Stimulated activated CD4-positive, alpha-beta T cell treated with anti-CD3 and anti-CD28 coated beads, TNF-alpha, amount 100 ng/mL, for 1 hour (primary cell): ENCODE results near the gene CEACAM18.

Source experiments
- DNase-seq, 3 donors: peaks; one replicate each; pipeline ENCODE4 v3.0.0-alpha.2; 2020; ENCODE audit warnings: low read depth in 3 of 3, low spot score in 1 of 3

The CEACAM18 gene

DNA sequence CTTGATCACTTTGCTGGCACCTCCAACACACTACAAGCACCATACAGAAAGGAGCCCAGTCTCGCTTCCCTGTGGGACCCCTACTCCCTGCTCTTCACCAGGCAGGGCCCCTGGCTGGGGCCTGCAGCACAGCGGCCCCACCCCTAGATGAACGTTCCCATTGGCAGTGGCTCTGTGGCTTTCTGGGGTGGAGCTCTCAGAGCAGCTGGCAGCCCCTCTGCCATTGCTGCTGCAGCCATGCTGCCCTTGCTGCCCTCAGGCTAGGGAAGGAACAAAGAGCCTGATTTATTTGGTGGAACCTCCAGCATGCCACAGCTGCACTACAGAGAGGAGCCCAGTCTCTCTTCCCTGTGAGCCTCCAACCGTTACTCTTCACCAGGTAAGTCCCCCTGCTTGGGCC, 47.3 kb downstream of the CEACAM18 start:
- no peak for DNase-seq

DNA sequence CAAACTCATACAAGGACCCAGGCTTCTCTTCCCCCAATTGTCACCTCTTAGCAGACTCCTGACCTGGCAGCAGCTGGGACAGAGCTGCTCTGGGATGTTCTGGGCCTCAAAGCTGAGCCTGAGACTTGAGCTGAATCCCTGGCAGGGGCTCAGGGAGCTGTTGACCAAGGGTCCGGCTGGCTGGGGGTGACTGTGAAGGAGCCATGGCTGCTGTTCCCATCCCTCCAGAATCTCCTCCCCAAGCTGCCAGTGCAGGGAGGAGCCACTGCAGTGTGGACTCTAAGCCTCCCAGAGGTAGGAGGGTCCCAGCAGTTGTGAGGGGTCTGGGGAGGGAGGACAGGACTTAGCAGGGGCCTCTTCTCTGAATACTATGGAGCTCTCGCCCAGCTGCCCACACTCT, 51.0 kb downstream of the CEACAM18 start:
- no peak for DNase-seq

DNA sequence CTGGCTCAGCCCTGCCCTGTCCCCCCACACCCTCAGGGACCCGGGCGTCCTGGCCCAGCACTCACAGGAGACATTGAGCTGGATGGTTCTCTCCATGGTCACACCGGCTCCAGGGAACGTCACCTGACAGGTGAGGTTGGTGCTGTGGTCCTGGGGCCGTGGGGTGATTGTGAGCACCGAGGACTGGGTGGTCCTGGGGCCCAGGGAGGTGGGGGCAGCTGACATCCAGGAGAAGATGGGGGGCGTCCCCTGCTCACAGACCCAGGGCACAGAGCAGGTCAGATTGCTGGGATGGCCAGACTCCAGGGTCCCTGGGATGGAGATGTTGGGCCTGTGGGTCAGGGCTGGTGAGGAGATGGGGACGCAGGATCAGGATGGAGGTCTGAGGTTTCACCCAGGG, 52.3 kb downstream of the CEACAM18 start:
- DNase-seq = no peak

DNA sequence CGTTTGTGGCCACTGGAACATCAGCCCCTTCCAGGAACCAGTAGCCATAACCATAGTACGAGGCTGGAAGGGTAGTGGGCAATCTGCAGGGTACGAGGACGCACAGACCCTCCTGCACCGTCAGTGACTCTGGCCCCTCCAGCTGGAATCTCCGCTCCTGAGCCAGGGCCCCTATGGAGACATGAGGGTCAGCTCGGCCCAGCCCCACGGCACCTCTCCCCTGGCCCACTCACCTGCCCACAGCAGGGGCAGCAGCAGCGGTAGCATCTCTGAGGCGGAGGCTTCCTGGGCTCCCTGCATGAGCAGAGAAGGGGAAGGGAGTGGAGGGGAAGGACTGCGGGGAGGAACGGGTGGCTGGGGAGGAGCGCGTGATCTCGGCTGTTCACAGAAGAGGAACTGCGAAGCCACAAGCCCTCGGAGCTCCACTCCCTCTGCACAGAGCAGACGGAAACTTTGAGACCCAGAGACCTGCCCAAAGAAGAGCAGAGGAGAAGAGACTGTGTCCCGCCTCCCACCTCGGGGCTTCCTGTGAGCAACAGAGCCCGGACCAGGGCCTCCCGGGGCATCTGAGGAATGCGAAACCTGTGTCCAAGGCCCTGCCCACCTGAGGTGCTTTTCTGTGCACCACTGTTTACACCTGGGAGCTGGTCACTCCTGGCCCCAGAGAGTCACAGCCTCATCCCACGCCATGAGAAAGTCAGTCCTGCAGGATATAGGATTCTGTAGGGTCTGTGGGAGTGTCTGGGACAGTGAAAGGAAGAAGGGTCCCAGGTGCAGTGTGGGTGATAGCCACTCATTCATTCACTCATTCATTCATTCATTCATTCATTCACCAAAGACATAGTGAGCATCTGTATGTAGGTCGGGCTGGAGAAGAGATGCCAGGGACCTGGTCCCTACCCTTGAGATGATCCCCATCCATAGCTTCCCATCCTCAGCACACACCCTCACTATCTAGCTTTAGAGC, 53.3 kb downstream of the CEACAM18 start, which contains the start of gene SIGLEC6:
Gene SIGLEC6 (minus strand): TSS at position 322 of the 967 bp plus-strand sequence. CDS start 22 bp downstream, at position 300.
- no peak for DNase-seq

DNA sequence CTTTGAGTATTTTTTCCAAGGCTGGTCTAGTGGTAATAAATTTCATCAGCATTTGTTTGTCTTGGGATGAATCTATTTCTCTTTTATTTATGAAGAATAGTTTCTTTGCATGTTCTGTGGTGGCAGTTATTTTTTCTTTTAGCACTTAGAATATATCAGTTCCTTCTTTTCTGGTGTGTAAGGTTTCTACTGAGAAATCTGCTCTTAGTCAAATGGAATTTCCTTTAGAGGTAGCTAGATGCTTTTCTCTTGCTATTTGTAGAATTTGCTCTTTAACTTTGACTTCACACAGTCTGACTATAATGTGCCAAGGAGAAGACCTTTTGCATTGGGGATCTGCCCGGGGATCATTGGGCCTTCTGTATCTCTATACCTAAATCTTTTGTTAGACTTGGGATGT, 57.2 kb downstream of the CEACAM18 start:
- no peak for DNase-seq

DNA sequence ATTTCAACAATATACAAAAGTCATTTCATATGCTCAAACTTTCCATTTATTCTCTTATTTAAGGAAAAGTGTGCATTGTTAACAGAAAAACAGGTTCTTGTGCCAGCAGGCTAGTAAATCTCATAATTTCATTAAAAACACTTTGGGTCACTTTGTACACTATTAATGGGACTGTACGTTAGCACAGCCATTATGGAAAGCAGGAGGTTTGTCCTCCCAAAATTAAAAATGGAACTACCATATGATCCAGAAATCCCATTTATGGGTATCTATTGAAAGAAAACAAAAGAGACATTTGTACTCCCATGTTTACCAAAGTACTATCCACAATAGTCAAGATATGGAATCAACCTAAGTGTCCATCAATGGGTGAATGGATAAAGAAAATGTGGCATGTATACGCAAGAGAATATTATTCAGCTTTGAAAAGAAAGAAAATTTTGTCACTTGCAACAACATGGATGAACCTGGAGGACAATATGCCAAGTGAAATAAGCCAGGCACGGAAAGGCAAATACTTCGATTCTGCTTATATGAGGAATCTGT, 61.6 kb downstream of the CEACAM18 start:
- DNase-seq = no peak
